Osteoblast (primary cell): ENCODE results near the gene EXD3. TPM values are rescaled to one million over a fixed set of nuclear protein-coding genes. Genes with fewer than 3 reads are reported as not detected.
"Not testable (repeated sequence)": the region's sequence is repeated elsewhere in the genome, so short reads cannot be mapped to it uniquely, and the experiment has no call there.

ENCODE experiments used
- DNase-seq: peaks from one replicate; pipeline ENCODE4 v3.0.0; 2011; ENCODE audit warnings: low spot score, mixed read lengths; ENCODE audit not compliant: insufficient read length; ENCODE audit errors: missing footprints
- H2AFZ ChIP-seq: 2 replicates; pipeline ENCODE4 v1.6.0; 2011; ENCODE audit warnings: mild to moderate bottlenecking, low read length
- H3K27ac ChIP-seq: 2 replicates; pipeline ENCODE4 v1.5.1; 2011; ENCODE audit warnings: mild to moderate bottlenecking, low read depth, low read length, moderate library complexity
- H3K27me3 ChIP-seq: 2 replicates; pipeline ENCODE4 v1.6.0; 2012; ENCODE audit warnings: mild to moderate bottlenecking, control low read depth, inconsistent platforms, low read length, moderate library complexity; ENCODE audit not compliant: insufficient read depth
- H3K36me3 ChIP-seq: 2 replicates; pipeline ENCODE4 v1.5.1; 2011; ENCODE audit warnings: mild to moderate bottlenecking, low read length, control low read depth, moderate library complexity; ENCODE audit not compliant: insufficient read depth
- H3K4me1 ChIP-seq: 2 replicates; pipeline ENCODE4 v1.5.1; 2011; ENCODE audit warnings: mild to moderate bottlenecking, low read length, control low read depth, moderate library complexity; ENCODE audit not compliant: insufficient read depth
- H3K4me2 ChIP-seq: 2 replicates; pipeline ENCODE4 v1.6.0; 2011; ENCODE audit warnings: mild to moderate bottlenecking, low read length; ENCODE audit not compliant: insufficient read depth
- H3K4me3 ChIP-seq: fragments of 200-600 bp; sonication (generic); 3 replicates; pipeline ENCODE4 v1.5.1; 2012; ENCODE audit warnings: mild to moderate bottlenecking, low read length, inconsistent platforms; ENCODE audit not compliant: insufficient read depth
- H3K79me2 ChIP-seq: 2 replicates; pipeline ENCODE4 v1.6.0; 2012; ENCODE audit warnings: mild to moderate bottlenecking, low read length, control low read depth, inconsistent platforms; ENCODE audit not compliant: insufficient read depth
- H3K9me3 ChIP-seq: 2 replicates; pipeline ENCODE4 v1.5.1; 2011; ENCODE audit warnings: low read depth, low read length, control low read depth
- H4K20me1 ChIP-seq: 2 replicates; pipeline ENCODE4 v1.6.0; 2012; ENCODE audit warnings: mild to moderate bottlenecking, low read length, control low read depth; ENCODE audit not compliant: insufficient read depth
- total RNA-seq: library from RNA; depleted of rRNA; stranded (reverse); fragments of >200 nt; gene quantifications from 2 replicates; pipeline ENCODE4 v1.2.3, GENCODE V29; 2012
- TF ChIP-seq, protein P1 (sequence below): IDR thresholded peaks from 2 replicates; pipeline ENCODE4 v1.5.1; 2011; ENCODE audit warnings: mild to moderate bottlenecking, low read depth, low read length, moderate library complexity; ENCODE audit errors: extremely low read depth

Gene EXD3
- total RNA-seq, 1 donor: 7.6 TPM

DNA sequence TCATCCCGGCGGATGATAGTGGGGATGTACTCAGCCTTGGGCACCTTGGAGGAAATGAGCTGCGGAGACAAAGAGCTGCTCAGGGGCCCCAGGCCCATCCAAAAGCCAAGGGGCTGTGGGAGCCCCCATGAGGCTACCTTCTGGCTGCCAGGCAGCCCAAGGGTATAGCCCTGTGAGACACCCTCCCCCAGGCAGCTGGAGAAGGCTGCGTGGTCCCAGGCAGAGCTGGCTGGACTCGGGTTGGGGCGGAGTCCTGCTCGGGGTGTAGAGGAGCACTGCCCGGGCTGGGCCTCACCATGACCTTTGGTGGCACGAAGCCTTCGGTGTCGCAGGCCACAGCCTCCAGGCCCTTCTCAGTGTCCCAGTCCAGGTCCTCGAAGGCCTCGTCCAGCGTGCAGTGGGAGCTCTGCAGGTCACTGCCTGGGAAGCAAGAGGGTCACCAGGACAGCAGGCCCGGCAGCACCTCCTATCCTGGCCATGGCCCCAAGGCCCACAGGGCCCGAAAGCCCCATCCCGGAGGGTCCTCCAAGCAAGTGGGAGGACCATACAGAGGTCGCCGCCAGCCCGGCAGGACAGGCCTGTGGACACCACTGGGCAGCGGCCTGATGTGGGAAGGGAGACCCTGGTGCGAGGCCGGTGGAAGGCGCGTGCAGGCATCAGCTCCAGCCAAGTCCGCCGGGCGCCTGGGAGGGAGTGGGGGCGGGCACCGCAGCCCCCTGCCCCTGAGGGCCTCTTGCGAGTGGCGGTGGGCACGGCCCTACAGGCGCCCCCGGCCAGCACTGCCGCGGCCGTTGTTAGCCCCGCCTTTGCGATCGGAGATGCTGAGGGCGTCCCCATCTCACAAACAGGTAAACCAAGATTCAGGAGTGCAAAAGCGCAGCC lies 30.0 kb upstream of the EXD3 start:
- Histone ChIP-seq H3K4me3 (no peak overlapping the region), H3K27ac (no peak overlapping the region), H3K9me3 (no peaks in the 10 kb centered on the region), H3K27me3 (no peaks in the 10 kb centered on the region), H3K4me1 (peaks cover 22% of the 10 kb centered on the region), H3K4me2 (no peak overlapping the region), H3K36me3 (peaks cover 23% of the 10 kb centered on the region), H4K20me1 (peaks cover 37% of the 10 kb centered on the region), H2AFZ (no peak overlapping the region), H3K79me2 (peaks cover 3% of the 10 kb centered on the region)
- TF ChIP-seq, protein P1, sequence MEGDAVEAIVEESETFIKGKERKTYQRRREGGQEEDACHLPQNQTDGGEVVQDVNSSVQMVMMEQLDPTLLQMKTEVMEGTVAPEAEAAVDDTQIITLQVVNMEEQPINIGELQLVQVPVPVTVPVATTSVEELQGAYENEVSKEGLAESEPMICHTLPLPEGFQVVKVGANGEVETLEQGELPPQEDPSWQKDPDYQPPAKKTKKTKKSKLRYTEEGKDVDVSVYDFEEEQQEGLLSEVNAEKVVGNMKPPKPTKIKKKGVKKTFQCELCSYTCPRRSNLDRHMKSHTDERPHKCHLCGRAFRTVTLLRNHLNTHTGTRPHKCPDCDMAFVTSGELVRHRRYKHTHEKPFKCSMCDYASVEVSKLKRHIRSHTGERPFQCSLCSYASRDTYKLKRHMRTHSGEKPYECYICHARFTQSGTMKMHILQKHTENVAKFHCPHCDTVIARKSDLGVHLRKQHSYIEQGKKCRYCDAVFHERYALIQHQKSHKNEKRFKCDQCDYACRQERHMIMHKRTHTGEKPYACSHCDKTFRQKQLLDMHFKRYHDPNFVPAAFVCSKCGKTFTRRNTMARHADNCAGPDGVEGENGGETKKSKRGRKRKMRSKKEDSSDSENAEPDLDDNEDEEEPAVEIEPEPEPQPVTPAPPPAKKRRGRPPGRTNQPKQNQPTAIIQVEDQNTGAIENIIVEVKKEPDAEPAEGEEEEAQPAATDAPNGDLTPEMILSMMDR: no peak
- peak; percentile 83 for DNase-seq

DNA sequence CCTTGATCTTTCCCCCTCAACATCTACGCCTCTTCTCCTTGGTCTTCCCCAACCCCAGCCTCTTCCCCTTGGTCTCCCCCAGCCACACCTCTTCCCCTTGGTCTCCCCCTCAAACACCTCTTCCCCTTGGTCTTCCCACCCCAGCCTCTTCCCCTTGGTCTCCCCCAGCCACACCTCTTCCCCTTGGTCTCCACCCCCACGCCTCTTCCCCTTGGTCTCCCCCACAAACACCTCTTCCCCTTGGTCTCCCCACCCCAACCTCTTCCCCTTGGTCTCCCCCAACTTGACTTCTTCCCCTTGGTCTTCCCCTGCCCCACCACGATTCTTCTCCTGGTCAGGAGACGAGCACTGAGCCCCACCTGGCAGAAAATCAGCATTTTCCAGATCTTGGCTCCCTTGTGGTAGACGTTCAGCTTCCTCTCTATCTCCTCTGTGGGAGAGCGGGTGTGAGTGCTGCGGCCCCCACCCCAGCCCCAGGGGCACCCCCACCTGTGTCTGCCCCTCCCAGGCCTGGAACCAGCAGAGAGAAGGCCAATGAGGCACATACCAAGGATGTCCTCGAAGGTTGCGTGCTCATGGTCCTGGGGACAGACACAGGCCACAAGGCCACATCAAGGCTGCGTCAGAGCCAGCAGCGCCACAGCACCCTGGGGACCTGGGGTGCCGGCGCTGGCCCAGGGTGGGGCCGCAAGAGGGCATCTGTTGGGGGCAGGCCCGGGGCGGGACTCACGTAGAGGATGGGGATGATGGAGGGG lies 29.2 kb upstream of the EXD3 start:
- peaks cover 22% of the 10 kb centered on the region for H3K36me3 ChIP-seq
- no peak overlapping the region for H2AFZ ChIP-seq
- H3K79me2 ChIP-seq: no peaks in the 10 kb centered on the region
- no peaks in the 10 kb centered on the region for H3K9me3 ChIP-seq
- peak; percentile 25 for DNase-seq
- TF ChIP-seq, protein P1: no peak
- no peak overlapping the region for H3K4me2 ChIP-seq
- peaks cover 30% of the 10 kb centered on the region for H4K20me1 ChIP-seq
- H3K4me1 ChIP-seq: peaks cover 15% of the 10 kb centered on the region
- no peak overlapping the region for H3K4me3 ChIP-seq
- H3K27me3 ChIP-seq: no peaks in the 10 kb centered on the region
- no peak overlapping the region for H3K27ac ChIP-seq

DNA sequence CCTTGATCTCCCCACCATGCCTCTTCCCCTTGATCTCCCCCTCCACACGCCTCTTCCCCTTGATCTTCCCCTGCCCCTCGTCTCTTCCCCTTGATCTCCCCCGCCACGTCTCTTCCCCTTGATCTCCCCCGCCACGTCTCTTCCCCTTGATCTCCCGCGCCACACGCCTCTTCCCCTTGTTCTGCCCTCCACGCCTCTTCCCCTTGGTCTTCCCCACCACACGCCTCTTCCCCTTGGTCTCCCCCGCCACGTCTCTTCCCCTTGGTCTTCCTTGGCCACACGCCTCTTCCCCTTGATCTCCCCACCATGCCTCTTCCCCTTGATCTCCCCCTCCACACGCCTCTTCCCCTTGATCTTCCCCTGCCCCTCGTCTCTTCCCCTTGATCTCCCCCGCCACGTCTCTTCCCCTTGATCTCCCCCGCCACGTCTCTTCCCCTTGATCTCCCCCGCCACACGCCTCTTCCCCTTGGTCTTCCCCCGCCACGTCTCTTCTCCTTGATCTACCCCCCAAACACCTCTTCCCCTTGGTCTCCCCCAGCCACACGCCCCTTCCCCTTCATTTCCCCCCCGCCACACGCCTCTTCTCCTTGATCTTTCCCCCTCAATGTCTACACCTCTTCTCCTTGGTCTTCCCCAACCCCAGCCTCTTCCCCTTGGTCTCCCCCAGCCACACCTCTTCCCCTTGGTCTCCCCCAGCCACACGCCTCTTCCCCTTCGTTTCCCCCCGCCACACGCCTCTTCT lies 28.5 kb upstream of the EXD3 start:
- not testable (repeated sequence) for H3K27ac ChIP-seq, H3K4me3 ChIP-seq, H3K4me2 ChIP-seq, H3K4me1 ChIP-seq, H3K9me3 ChIP-seq, H2AFZ ChIP-seq, DNase-seq, H3K79me2 ChIP-seq, H3K27me3 ChIP-seq
- H3K36me3 ChIP-seq: peaks cover 18% of the 10 kb centered on the region
- H4K20me1 ChIP-seq: peaks cover 24% of the 10 kb centered on the region

DNA sequence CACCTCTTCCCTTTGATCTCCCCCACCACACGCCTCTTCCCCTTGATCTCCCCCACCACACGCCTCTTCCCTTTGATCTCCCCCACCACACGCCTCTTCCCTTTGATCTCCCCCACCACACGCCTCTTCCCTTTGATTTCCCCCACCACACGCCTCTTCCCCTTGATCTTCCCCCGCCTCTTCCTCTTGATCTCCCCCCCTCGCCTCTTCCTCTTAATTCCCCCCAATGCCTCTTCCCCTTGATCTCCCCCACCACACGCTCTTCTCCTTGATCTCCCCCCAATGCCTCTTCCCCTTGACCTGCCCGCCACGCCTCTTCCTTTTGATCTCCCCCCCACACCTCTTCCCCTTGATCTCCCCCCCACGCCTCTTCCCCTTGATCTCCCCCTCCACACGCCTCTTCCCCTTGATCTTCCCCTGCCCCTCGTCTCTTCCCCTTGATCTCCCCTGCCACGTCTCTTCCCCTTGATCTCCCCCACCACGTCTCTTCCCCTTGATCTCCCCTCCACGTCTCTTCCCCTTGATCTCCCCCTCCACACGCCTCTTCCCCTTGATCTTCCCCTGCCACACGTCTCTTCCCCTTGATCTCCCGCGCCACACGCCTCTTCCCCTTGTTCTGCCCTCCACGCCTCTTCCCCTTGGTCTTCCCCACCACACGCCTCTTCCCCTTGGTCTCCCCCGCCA lies 27.7 kb upstream of the EXD3 start:
- H3K27ac ChIP-seq, H3K4me2 ChIP-seq, H3K79me2 ChIP-seq, H2AFZ ChIP-seq, H3K4me1 ChIP-seq, H3K27me3 ChIP-seq, H3K9me3 ChIP-seq, H3K4me3 ChIP-seq: not testable (repeated sequence)
- DNase-seq: peak; percentile 29
- Histone ChIP-seq H3K36me3 (peaks cover 18% of the 10 kb centered on the region), H4K20me1 (peaks cover 23% of the 10 kb centered on the region)
